T-helper 1 cell treated with Interleukin-12 subunit alpha and Interleukin-12 subunit beta and Interleukin-4 antibody, amounts not matched to agents 30 ng/mL and 1 ng/mL, for 36 hours (primary cell): Measurements from ENCODE around the gene STXBP1. TPM values are rescaled to one million over a fixed set of nuclear protein-coding genes. Genes with fewer than 3 reads are reported as not detected.
"Not testable (repeated sequence)": the region's sequence is repeated elsewhere in the genome, so short reads cannot be mapped to it uniquely, and the experiment has no call there.

Source experiments
- intact Hi-C: fragments of 100-400 bp; cut with micrococcal nuclease; formaldehyde crosslinking; loops from one replicate; pipeline ENCODE4 v1.15.1; 2024
- total RNA-seq: library from RNA; stranded (reverse); gene quantifications from 2 replicates; pipeline ENCODE4 v1.2.3, GENCODE V29; 2022

The STXBP1 gene
- total RNA-seq, 1 donor from 2014 or later = 16.8 TPM

- intact Hi-C loops = no loop called here
Observed at GRCh38 chr9:127575875-127576778, 36.0 kb upstream of the STXBP1 start.

GRCh38 chr9:127577194-127577593 is 34.9 kb upstream of the STXBP1 start:
- intact Hi-C loops = not testable (repeated sequence)

- intact Hi-C loops = loop anchor here (2.0 kb wide), 1 partner anchor 22 kb away; no protein-coding TSS in a partner anchor
Observed at GRCh38 chr9:127578627-127578951, 33.5 kb upstream of the STXBP1 start.

- intact Hi-C loops = loop anchor here (1.0 to 2.0 kb wide), 2 partner anchors 10 to 22 kb away; a partner anchor contains a TSS
Observed at GRCh38 chr9:127578952-127579853, 32.9 kb upstream of the STXBP1 start.

- intact Hi-C loops = no loop called here
Observed at GRCh38 chr9:127580366-127580765, 31.7 kb upstream of the STXBP1 start.

- intact Hi-C loops = no loop called here
Observed at GRCh38 chr9:127580879-127581475, 31.1 kb upstream of the STXBP1 start.

GRCh38 chr9:127584474-127584805 is 27.6 kb upstream of the STXBP1 start:
- intact Hi-C loops = not testable (repeated sequence)

GRCh38 chr9:127585161-127585819 is 26.8 kb upstream of the STXBP1 start:
- intact Hi-C loops = loop anchor here (5.0 kb wide), 1 partner anchor 643 kb away; no protein-coding TSS in a partner anchor

GRCh38 chr9:127586096-127586495 is 26.0 kb upstream of the STXBP1 start:
- intact Hi-C loops = loop anchor here (1.0 to 5.0 kb wide), 4 partner anchors 82 to 644 kb away; no protein-coding TSS in a partner anchor

GRCh38 chr9:127586537-127586936 is 25.5 kb upstream of the STXBP1 start:
- intact Hi-C loops = loop anchor here (1.0 to 5.0 kb wide), 4 partner anchors 82 to 644 kb away; no protein-coding TSS in a partner anchor

- intact Hi-C loops = loop anchor here (5.0 kb wide), 1 partner anchor 646 kb away; no protein-coding TSS in a partner anchor
Observed at GRCh38 chr9:127587966-127588365, 24.1 kb upstream of the STXBP1 start.

- intact Hi-C loops = loop anchor here (5.0 kb wide), 1 partner anchor 647 kb away; no protein-coding TSS in a partner anchor
Observed at GRCh38 chr9:127588740-127589506, 23.2 kb upstream of the STXBP1 start.

GRCh38 chr9:127589955-127590370 is 22.1 kb upstream of the STXBP1 start:
- intact Hi-C loops = loop anchor here (1.0 to 5.0 kb wide), 4 partner anchors 144 to 648 kb away; no protein-coding TSS in a partner anchor

- intact Hi-C loops = no loop called here
Observed at GRCh38 chr9:127595611-127596010, 16.5 kb upstream of the STXBP1 start.

- intact Hi-C loops = no loop called here
Observed at GRCh38 chr9:127598839-127599549, 13.1 kb upstream of the STXBP1 start.

GRCh38 chr9:127599550-127599891 is 12.6 kb upstream of the STXBP1 start:
- intact Hi-C loops = no loop called here

- intact Hi-C loops = no loop called here
Observed at GRCh38 chr9:127603226-127603625, 8.9 kb upstream of the STXBP1 start.

- intact Hi-C loops = no loop called here
Observed at GRCh38 chr9:127606043-127606442, 6.0 kb upstream of the STXBP1 start.
